DMS 273 (cell line): ENCODE measurements around the gene TUBA4A.
"Not testable (repeated sequence)": the region's sequence is repeated elsewhere in the genome, so short reads cannot be mapped to it uniquely, and the experiment has no call there.

Source experiments
- DNase-seq: peaks from one replicate; lab custom pipeline; 2025; ENCODE audit not compliant: unreplicated experiment; lab: John Stamatoyannopoulos, UW

The TUBA4A gene

GRCh38 chr2:219214141-219214540, 39.6 kb downstream of the TUBA4A start:
- DNase-seq: no peak

GRCh38 chr2:219213486-219214071, 40.1 kb downstream of the TUBA4A start:
- no peak for DNase-seq

GRCh38 chr2:219213026-219213415, 40.7 kb downstream of the TUBA4A start:
- no peak for DNase-seq

- DNase-seq: no peak
Measured at GRCh38 chr2:219210886-219211362, 42.8 kb downstream of the TUBA4A start.

GRCh38 chr2:219210196-219210885, 43.4 kb downstream of the TUBA4A start:
- no peak for DNase-seq

- DNase-seq: no peak
Measured at GRCh38 chr2:219209236-219210195, 44.2 kb downstream of the TUBA4A start.

GRCh38 chr2:219207884-219208740, 45.6 kb downstream of the TUBA4A start:
- peak; percentile 65 for DNase-seq

GRCh38 chr2:219207134-219207883, 46.4 kb downstream of the TUBA4A start:
- DNase-seq: no peak

GRCh38 chr2:219206328-219207133, 47.2 kb downstream of the TUBA4A start, which contains the start of gene ZFAND2B:
TSS of gene ZFAND2B (plus strand) at chr2:219206782. CDS start at chr2:219206988, 206 bp downstream.
- DNase-seq: peak; percentile 98

GRCh38 chr2:219205981-219206327, 47.8 kb downstream of the TUBA4A start:
- no peak for DNase-seq

GRCh38 chr2:219205165-219205538, 48.6 kb downstream of the TUBA4A start:
- DNase-seq: no peak

- DNase-seq: no peak
Measured at GRCh38 chr2:219204425-219205164, 49.1 kb downstream of the TUBA4A start.

- DNase-seq: not testable (repeated sequence)
Measured at GRCh38 chr2:219201331-219201730, 52.4 kb downstream of the TUBA4A start.

- DNase-seq: not testable (repeated sequence)
Measured at GRCh38 chr2:219200502-219201326, 53.0 kb downstream of the TUBA4A start.
